Neural cell (in vitro differentiated cells): Measurements from ENCODE around the gene TLN1. TPM values are rescaled to one million over a fixed set of nuclear protein-coding genes. Genes with fewer than 3 reads are reported as not detected.

Experiments used
- H2AFZ ChIP-seq: fragments of 200-600, 300-800 bp; sonication (generic), shearing (Covaris generic); 2 replicates; pipeline ENCODE4 v1.6.0; 2014; ENCODE audit warnings: low read depth, mild to moderate bottlenecking, antibody characterized with exemption, low read length, moderate library complexity
- H3F3A ChIP-seq: fragments of 200-600 bp; shearing (Covaris generic); 2 replicates; pipeline ENCODE4 v1.6.1; 2016; ENCODE audit warnings: mild to moderate bottlenecking, moderate library complexity, mixed read lengths, antibody characterized with exemption, low read length; ENCODE audit not compliant: insufficient read depth, poor library complexity, severe bottlenecking
- H3K27ac ChIP-seq: fragments of 200-600, 300-800 bp; sonication (generic), shearing (Covaris generic); 2 replicates; pipeline ENCODE4 v1.5.1; 2014; ENCODE audit warnings: mild to moderate bottlenecking, low read length, moderate library complexity
- H3K27me3 ChIP-seq: fragments of 300-800, 200-600 bp; sonication (generic), shearing (Covaris generic); 2 replicates; pipeline ENCODE4 v1.6.0; 2014; ENCODE audit warnings: mild to moderate bottlenecking, low read depth, low read length, moderate library complexity; ENCODE audit not compliant: insufficient read depth
- H3K36me3 ChIP-seq: fragments of 300-800, 200-600 bp; sonication (generic), shearing (Covaris generic); 2 replicates; pipeline ENCODE4 v1.5.1; 2014; ENCODE audit warnings: mild to moderate bottlenecking, antibody characterized with exemption, low read length, moderate library complexity; ENCODE audit not compliant: insufficient read depth
- H3K4me2 ChIP-seq: fragments of 300-800, 200-600 bp; sonication (generic), shearing (Covaris generic); 2 replicates; pipeline ENCODE4 v1.6.0; 2014; ENCODE audit warnings: mild to moderate bottlenecking, low read length
- H3K4me3 ChIP-seq: fragments of 300-800, 200-600 bp; sonication (generic), shearing (Covaris generic); 2 replicates; pipeline ENCODE4 v1.5.1; 2014; ENCODE audit warnings: mild to moderate bottlenecking, low read length, moderate library complexity
- H3K79me2 ChIP-seq: fragments of 200-600 bp; shearing (Covaris generic); replicated peaks from 2 replicates; pipeline ENCODE4 v1.6.0; 2014; ENCODE audit warnings: mild to moderate bottlenecking, low read length, moderate library complexity; ENCODE audit not compliant: insufficient read depth
- H3K9ac ChIP-seq: fragments of 300-800, 200-600 bp; sonication (generic), shearing (Covaris generic); 2 replicates; pipeline ENCODE4 v1.6.1; 2016; ENCODE audit warnings: mild to moderate bottlenecking, low read length, mixed read lengths
- H3K9me2 ChIP-seq: fragments of 200-600 bp; shearing (Covaris generic); 2 replicates; pipeline ENCODE4 v1.6.1; 2016; ENCODE audit warnings: mild to moderate bottlenecking, low read length, mixed read lengths; ENCODE audit not compliant: insufficient read depth
- H3K9me3 ChIP-seq: fragments of 200-600, 300-800 bp; sonication (generic), shearing (Covaris generic); 2 replicates; pipeline ENCODE4 v1.6.1; 2016; ENCODE audit warnings: mild to moderate bottlenecking, mixed run types, low read length, moderate library complexity, mixed read lengths
- H4K20me1 ChIP-seq: fragments of 200-600 bp; shearing (Covaris generic); 2 replicates; pipeline ENCODE4 v1.6.1; 2016; ENCODE audit warnings: mild to moderate bottlenecking, mixed run types; ENCODE audit not compliant: insufficient read depth
- CTCF ChIP-seq: fragments of 450-650 bp; IDR thresholded peaks from 2 replicates; pipeline ENCODE4 v1.5.1; 2014; ENCODE audit warnings: antibody characterized with exemption, mild to moderate bottlenecking, moderate library complexity; ENCODE audit not compliant: poor library complexity, severe bottlenecking
- EP300 ChIP-seq: fragments of 450-650 bp; conservative IDR thresholded peaks from 2 replicates; pipeline ENCODE4 v1.6.1; 2014; ENCODE audit warnings: antibody characterized with exemption, mild to moderate bottlenecking, moderate library complexity; ENCODE audit not compliant: poor library complexity, severe bottlenecking
- EZH2 ChIP-seq: fragments of 200-600, 300-800 bp; shearing (Covaris generic), sonication (generic); IDR thresholded peaks from 2 replicates; pipeline ENCODE4 v1.6.1; 2014; ENCODE audit warnings: antibody characterized with exemption, low read length, borderline replicate concordance, mild to moderate bottlenecking; ENCODE audit not compliant: insufficient read depth, poor library complexity, severe bottlenecking
- MXI1 ChIP-seq: fragments of 450-650 bp; conservative IDR thresholded peaks from 2 replicates; pipeline ENCODE4 v1.6.1; 2014; ENCODE audit warnings: antibody characterized with exemption, mild to moderate bottlenecking; ENCODE audit not compliant: poor library complexity, severe bottlenecking
- POLR2AphosphoS5 ChIP-seq: IDR thresholded peaks from 2 replicates; pipeline ENCODE4 v1.6.1; 2012
- RAD21 ChIP-seq: fragments of 450-650 bp; conservative IDR thresholded peaks from 2 replicates; pipeline ENCODE4 v1.6.1; 2014; ENCODE audit warnings: antibody characterized with exemption, mild to moderate bottlenecking, moderate library complexity
- REST ChIP-seq: IDR thresholded peaks from 2 replicates; pipeline ENCODE4 v1.6.1; 2012; ENCODE audit warnings: borderline replicate concordance
- SMC3 ChIP-seq: fragments of 450-650 bp; conservative IDR thresholded peaks from 2 replicates; pipeline ENCODE4 v1.6.1; 2014; ENCODE audit warnings: antibody characterized with exemption, mild to moderate bottlenecking, moderate library complexity; ENCODE audit not compliant: poor library complexity
- TAF1 ChIP-seq: IDR thresholded peaks from 2 replicates; pipeline ENCODE4 v1.6.1; 2012; ENCODE audit warnings: low read depth
- polyA plus RNA-seq: library from polyadenylated mRNA; depleted of rRNA; stranded (reverse); fragments of >200 nt; gene quantifications from 2 replicates; pipeline ENCODE4 v1.2.3, GENCODE V29; 2014

The TLN1 gene
- polyA plus RNA-seq, 1 donor from 2014 or later: 7.1 TPM

- H3K9me3 ChIP-seq: no peaks in the 10 kb centered on the region
- no peaks in the 10 kb centered on the region for H3K36me3 ChIP-seq
- TF ChIP-seq REST: no peak
- no peak for TF ChIP-seq SMC3
- TF ChIP-seq POLR2AphosphoS5: no peak
- no peak for TF ChIP-seq TAF1
- no peak for TF ChIP-seq EZH2
- no peak for TF ChIP-seq RAD21
- no peak for TF ChIP-seq EP300
- no peak for TF ChIP-seq CTCF
- no peak for TF ChIP-seq MXI1
- H3F3A ChIP-seq: no peaks in the 10 kb centered on the region
- no peak overlapping the region for H2AFZ ChIP-seq
- H3K9me2 ChIP-seq: no peaks in the 10 kb centered on the region
- H3K4me3 ChIP-seq: no peak overlapping the region
- no peak overlapping the region for H3K9ac ChIP-seq
- no peaks in the 10 kb centered on the region for H3K79me2 ChIP-seq
- no peaks in the 10 kb centered on the region for H3K27me3 ChIP-seq
- no peaks in the 10 kb centered on the region for H4K20me1 ChIP-seq
- H3K4me2 ChIP-seq: no peak overlapping the region
- no peak overlapping the region for H3K27ac ChIP-seq
Observed at GRCh38 chr9:35679766-35680330, 52.1 kb downstream of the TLN1 start.

- no peaks in the 10 kb centered on the region for H3K79me2 ChIP-seq
- H4K20me1 ChIP-seq: no peaks in the 10 kb centered on the region
- no peak overlapping the region for H3K4me3 ChIP-seq
- no peak overlapping the region for H3K4me2 ChIP-seq
- H3K9me2 ChIP-seq: no peaks in the 10 kb centered on the region
- TF ChIP-seq POLR2AphosphoS5 (no peak), TAF1 (no peak), SMC3 (no peak), EP300 (no peak), RAD21 (no peak), CTCF (no peak), MXI1 (no peak), EZH2 (no peak)
- no peak overlapping the region for H3K9ac ChIP-seq
- no peaks in the 10 kb centered on the region for H3K36me3 ChIP-seq
- H3K27ac ChIP-seq: no peak overlapping the region
- H3K27me3 ChIP-seq: no peaks in the 10 kb centered on the region
- no peak overlapping the region for H2AFZ ChIP-seq
- H3K9me3 ChIP-seq: no peaks in the 10 kb centered on the region
- no peaks in the 10 kb centered on the region for H3F3A ChIP-seq
Observed at GRCh38 chr9:35679091-35679490, 52.9 kb downstream of the TLN1 start.
